AG09309 (cell line): ENCODE results near the gene DNAH17.
A peak's percentile ranks its signal among the peaks of the same experiment; 100 is the strongest.

ENCODE experiments used
- DNase-seq: peaks from one replicate; pipeline ENCODE4 v3.0.0-alpha.2; 2010; ENCODE audit warnings: low read depth
- H3K4me3 ChIP-seq: 2 replicates; pipeline ENCODE4 v1.5.1; 2011; ENCODE audit warnings: mild to moderate bottlenecking, low read depth, low read length, moderate library complexity; ENCODE audit not compliant: control insufficient read depth
- TF ChIP-seq, protein P1 (sequence below): IDR thresholded peaks from 2 replicates; pipeline ENCODE4 v1.5.1; 2011; ENCODE audit warnings: mild to moderate bottlenecking, low read depth, low read length, inconsistent platforms; ENCODE audit not compliant: insufficient read depth, control insufficient read depth; ENCODE audit errors: missing control alignments

Gene DNAH17

DNA sequence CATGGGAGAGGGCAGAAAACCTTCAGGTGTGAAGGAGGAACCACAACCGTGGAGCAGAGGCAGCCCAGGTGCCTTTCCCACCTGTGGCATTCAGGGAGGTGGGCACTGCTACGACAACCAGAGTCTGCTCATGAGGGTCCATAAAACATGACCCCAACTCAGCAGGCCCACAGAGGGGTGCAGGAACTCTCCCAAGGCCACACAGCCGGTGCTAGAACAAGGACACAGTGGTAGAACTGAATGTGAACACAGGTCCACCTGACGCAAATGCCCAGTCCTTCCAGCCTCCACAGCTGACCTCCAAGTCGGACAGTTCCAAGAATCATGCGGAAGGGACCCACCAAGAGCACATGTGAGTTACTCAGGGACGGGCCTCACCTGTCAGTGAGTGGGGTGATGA is 76.4 kb downstream of the DNAH17 start:
- TF ChIP-seq, protein P1, sequence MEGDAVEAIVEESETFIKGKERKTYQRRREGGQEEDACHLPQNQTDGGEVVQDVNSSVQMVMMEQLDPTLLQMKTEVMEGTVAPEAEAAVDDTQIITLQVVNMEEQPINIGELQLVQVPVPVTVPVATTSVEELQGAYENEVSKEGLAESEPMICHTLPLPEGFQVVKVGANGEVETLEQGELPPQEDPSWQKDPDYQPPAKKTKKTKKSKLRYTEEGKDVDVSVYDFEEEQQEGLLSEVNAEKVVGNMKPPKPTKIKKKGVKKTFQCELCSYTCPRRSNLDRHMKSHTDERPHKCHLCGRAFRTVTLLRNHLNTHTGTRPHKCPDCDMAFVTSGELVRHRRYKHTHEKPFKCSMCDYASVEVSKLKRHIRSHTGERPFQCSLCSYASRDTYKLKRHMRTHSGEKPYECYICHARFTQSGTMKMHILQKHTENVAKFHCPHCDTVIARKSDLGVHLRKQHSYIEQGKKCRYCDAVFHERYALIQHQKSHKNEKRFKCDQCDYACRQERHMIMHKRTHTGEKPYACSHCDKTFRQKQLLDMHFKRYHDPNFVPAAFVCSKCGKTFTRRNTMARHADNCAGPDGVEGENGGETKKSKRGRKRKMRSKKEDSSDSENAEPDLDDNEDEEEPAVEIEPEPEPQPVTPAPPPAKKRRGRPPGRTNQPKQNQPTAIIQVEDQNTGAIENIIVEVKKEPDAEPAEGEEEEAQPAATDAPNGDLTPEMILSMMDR, result no peak
- DNase-seq, result no peak
- no peak overlapping the region for H3K4me3 ChIP-seq

- H3K4me3 ChIP-seq, result no peak overlapping the region
- DNase-seq, result no peak
- TF ChIP-seq, protein P1, result no peak
Measured at GRCh38 chr17:78499715-78500540, 77.3 kb downstream of the DNAH17 start.

- DNase-seq, result no peak
- TF ChIP-seq, protein P1, result no peak
Measured at GRCh38 chr17:78498848-78499247, 78.3 kb downstream of the DNAH17 start.

DNA sequence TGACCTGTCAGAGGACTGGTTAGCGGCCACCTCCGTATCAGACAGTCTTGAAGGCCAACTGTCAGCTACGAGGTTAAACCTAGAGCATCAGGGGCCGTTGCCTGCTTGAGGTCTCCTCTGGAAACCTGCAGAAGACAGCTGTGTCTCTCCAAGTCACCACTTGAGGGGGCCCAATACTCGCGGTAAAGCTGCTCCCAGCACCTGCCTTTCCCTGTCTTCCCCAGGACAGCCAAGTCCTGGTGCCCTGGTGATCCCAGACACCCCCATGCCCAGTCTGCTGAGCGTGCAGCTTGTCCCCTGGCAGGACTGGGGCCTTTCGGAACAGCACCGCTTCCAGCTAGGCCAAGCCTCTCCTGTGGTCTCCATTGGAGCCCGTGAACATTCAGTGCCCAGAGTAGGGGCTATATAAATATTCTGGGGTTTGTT is 80.1 kb downstream of the DNAH17 start:
- TF ChIP-seq, protein P1, result peak; percentile 90
- DNase-seq, result peak; percentile 23
- H3K4me3 ChIP-seq, result no peak overlapping the region

More at GRCh38 chr17:78498848-78499247, 78.3 kb downstream of the DNAH17 start:
- no peak overlapping the region for H3K4me3 ChIP-seq

DNA sequence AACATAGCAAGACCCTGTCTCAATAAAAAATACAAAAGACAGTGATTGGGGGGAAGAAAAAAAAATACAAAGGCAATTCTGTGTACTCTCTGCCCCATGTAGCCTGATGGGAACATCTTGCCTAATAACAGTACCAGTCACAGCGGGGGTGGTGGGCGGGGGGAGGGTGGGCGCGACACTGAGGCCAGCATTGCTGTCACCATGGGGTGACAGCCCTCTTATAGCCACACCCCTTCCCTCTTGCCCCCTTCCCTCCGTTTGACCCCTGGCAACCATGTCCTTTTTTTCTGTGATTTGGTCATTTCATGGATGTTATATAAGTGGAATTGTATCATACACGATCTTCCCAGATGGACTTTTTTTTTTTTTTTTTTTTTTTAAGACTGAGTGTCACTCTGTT is 80.9 kb downstream of the DNAH17 start:
- TF ChIP-seq, protein P1, result no peak
- no peak overlapping the region for H3K4me3 ChIP-seq
- no peak for DNase-seq

- TF ChIP-seq, protein P1, result no peak
- no peak for DNase-seq
- no peak overlapping the region for H3K4me3 ChIP-seq
Measured at GRCh38 chr17:78495634-78496033, 81.6 kb downstream of the DNAH17 start.
